DMS79 treated with DMSO at 0.1 percent for 48 hours (cell line): Measurements from ENCODE around the gene OOSP4B.
"Not testable (repeated sequence)": the region's sequence is repeated elsewhere in the genome, so short reads cannot be mapped to it uniquely, and the experiment has no call there.

ENCODE experiments used
- DNase-seq: peaks from one replicate; lab custom pipeline; 2025; lab: John Stamatoyannopoulos, UW

Gene OOSP4B

GRCh38 chr11:60059521-60060240 lies 42.7 kb downstream of the OOSP4B start:
- no peak for DNase-seq

- no peak for DNase-seq
Measured at GRCh38 chr11:60064111-60064510, 47.1 kb downstream of the OOSP4B start.

GRCh38 chr11:60065801-60066200 lies 48.8 kb downstream of the OOSP4B start:
- DNase-seq: no peak

- no peak for DNase-seq
Measured at GRCh38 chr11:60069450-60069849, 52.5 kb downstream of the OOSP4B start.

- not testable (repeated sequence) for DNase-seq
Measured at GRCh38 chr11:60071644-60072043, 54.7 kb downstream of the OOSP4B start.

GRCh38 chr11:60077216-60077817 lies 60.3 kb downstream of the OOSP4B start:
- DNase-seq: no peak

- DNase-seq: no peak
Measured at GRCh38 chr11:60077981-60078380, 61.0 kb downstream of the OOSP4B start.

GRCh38 chr11:60078745-60079144 lies 61.8 kb downstream of the OOSP4B start:
- no peak for DNase-seq

- no peak for DNase-seq
Measured at GRCh38 chr11:60080535-60080934, 63.6 kb downstream of the OOSP4B start.
